ENCODE measurements around the gene ATG9A.

GRCh38 chr2:219178377-219179175 lies 50.9 kb downstream of the ATG9A start:
- TF ChIP-seq, protein P1, sequence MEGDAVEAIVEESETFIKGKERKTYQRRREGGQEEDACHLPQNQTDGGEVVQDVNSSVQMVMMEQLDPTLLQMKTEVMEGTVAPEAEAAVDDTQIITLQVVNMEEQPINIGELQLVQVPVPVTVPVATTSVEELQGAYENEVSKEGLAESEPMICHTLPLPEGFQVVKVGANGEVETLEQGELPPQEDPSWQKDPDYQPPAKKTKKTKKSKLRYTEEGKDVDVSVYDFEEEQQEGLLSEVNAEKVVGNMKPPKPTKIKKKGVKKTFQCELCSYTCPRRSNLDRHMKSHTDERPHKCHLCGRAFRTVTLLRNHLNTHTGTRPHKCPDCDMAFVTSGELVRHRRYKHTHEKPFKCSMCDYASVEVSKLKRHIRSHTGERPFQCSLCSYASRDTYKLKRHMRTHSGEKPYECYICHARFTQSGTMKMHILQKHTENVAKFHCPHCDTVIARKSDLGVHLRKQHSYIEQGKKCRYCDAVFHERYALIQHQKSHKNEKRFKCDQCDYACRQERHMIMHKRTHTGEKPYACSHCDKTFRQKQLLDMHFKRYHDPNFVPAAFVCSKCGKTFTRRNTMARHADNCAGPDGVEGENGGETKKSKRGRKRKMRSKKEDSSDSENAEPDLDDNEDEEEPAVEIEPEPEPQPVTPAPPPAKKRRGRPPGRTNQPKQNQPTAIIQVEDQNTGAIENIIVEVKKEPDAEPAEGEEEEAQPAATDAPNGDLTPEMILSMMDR (IDR thresholded peaks at IDR 0.05) = peak in 1 of 3 experiments; percentile 59
- TF ChIP-seq POLR2A (IDR thresholded peaks at IDR 0.05) = no peak

Measured in vagina (tissue), 2 donors.